NK-92 (cell line): ENCODE results near the gene MED17.
"Not testable (repeated sequence)": the region's sequence is repeated elsewhere in the genome, so short reads cannot be mapped to it uniquely, and the experiment has no call there.

Experiments used
- DNase-seq: peaks from one replicate; lab custom pipeline; 2025; ENCODE audit not compliant: unreplicated experiment; lab: John Stamatoyannopoulos, UW

Gene MED17

DNA sequence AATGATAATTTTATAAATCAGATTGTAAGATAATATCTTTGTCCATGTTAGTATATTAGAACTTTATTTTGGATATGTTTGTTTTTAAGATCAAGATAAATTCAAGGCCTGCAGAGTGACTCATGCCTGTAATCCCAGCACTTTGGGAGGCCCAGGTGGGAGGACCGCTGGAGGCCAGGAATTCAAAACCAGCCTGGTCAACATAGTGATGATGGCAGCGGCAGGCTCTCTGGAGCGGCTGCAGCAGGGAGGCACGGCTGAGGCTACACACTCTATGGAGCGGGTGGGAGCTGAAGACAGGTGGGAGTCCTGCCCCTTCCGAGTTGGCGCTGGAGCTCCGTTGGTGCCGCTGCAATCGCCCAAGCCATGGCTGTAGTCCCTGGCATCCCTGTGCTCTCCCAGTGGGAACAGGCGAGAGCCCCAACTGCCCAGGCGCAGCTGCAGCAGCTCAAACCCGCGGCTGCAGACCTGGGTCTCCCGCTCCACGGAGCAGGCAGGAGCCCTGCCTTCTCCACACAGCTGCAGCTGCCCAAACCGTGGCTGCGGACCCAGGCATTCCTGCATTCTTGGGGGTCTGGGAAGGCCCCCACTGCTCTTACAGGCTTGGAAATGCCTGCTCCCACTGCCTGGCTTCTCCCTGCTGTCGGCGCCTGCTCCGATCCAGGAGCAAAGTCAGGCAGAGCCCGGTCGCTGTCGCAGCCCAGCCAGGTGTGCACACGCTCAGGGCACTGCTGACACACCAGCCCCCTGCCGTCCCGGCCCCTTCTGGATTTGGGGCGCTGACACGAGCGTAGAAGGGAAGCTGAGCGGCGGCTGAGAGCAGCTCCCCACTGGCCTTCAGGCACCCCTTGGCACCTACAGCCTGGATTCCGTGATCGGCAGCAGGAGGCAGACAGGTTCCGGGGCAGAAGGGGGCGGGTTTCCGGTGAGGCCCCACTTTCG, 25.9 kb upstream of the MED17 start:
- DNase-seq = no peak

DNA sequence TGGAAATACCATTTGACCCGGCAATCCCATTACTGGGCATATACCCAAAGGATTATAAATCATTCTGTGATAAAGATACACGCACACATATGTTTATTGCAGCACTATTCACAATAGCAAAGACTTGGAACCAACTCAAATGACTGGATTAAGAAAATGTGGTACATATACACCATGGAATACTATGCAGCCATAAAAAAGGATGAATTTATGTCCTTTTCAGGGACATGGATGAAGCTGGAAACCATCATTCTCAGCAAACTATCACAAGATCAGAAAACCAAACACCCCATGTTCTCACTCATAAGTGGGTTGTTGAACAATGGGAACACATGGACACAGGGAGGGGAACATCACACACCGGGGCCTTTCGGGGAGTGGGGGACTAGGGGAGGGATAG, 25.0 kb upstream of the MED17 start:
- DNase-seq = not testable (repeated sequence)

DNA sequence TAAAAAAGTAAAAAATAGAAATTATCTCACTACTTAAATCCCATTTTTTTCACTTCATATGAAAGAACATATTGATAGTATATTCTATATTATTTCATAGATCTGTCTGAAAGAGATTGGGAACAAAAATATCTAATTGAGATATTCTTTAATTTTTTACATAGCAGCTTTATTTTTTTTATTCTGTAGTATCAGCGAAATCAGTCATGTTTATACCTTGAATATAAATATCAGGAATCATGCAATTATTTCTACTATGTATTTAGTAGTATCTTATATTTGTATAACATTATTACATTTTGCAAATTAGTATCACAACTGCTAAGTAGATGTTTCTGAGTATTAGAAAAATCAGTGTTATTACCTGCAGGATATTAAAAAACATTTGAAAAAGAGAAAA, 22.2 kb upstream of the MED17 start:
- no peak for DNase-seq

DNA sequence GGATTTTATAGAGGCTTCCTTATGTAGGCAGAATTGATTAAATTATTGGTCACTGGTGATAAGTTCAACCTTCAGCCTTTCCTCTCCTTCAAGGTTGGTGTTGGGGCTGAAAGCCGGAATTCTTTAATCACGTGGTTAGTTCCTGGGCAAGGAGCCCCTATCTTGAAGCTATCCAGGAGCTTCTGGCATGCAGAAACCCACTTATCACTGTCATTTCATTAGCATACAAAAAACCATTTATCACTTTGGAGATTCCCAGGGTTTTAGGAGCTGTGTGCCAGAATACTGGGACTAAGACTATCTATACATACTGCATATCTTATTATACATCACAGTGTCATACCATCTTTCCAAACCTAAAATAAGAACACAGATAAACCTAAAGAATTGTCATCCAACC, 18.5 kb upstream of the MED17 start:
- DNase-seq = no peak

DNA sequence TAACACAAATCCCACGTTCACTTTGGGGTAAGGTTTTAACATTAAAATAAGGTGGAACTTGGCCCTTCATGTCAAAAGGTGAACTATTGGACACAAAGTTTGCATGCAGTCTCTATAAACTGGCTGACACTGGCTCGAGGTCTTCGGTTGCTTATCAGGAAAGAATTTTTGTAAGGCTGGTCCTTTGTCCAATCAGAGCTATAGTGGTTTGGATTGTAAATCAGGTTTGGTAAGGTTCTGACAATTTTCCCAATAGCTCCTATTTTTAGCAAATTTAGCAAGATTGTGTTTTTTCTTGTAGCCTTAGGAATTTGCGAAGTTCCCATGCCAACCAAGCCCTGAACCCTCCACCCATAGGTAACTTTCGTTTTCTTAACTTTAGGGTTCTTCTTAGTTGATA, 17.6 kb upstream of the MED17 start:
- no peak for DNase-seq

DNA sequence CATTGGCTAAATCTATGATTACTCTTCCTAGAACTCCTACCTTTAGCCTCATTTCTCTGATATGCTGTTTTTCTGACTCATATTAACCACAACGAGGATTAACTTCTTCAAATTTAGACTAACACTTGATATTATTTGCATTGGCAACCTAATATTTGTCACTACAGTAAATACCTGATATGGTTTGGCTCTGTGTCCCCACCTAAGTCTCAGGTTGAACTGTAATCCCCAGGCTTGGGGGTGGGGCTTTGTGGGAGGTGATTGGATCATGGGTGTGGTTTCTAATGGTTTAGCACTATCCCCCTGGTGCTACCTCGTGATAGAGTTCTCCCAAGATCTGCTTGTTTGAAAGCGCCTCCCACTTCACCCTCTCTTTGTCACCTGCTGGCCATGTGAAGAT, 17.1 kb upstream of the MED17 start:
- DNase-seq = no peak

DNA sequence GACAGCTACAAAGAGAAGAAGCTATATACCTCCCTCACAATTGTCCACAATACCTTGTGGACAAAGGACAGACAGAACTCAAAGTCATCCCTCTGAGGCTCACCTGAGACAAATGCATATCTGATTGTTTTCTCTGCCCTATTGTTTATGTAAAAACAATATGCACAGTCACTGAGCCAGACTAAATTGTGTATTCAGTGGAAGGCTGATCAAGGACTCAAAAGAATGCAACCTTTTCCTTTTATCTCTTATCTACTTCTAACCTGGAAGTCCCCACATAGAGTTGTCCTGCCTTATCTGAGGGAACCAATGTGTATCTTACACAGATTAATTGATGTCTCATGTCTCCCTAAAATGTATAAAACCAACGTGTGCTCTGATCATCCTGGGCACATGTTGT, 13.9 kb upstream of the MED17 start:
- DNase-seq = no peak

DNA sequence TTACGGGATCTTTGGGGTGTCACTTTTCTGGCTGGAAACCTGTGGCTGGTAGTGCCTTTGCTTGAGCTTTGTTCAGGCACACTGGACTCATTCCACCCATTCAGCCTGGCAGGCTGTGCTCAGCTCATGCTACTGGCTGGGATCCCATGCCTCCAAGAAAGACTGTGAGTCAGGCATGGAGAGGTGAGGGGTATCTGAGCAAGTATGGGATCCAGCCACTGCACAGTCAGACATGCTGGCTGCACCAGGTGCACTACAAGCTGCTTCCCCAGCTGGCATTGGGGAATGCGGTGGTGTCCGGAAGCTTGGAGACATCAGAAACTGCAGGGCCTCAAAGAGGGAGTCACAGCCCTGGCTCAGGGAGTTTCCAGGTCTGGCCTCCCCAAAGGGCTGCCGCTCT, 12.0 kb upstream of the MED17 start:
- DNase-seq = no peak

DNA sequence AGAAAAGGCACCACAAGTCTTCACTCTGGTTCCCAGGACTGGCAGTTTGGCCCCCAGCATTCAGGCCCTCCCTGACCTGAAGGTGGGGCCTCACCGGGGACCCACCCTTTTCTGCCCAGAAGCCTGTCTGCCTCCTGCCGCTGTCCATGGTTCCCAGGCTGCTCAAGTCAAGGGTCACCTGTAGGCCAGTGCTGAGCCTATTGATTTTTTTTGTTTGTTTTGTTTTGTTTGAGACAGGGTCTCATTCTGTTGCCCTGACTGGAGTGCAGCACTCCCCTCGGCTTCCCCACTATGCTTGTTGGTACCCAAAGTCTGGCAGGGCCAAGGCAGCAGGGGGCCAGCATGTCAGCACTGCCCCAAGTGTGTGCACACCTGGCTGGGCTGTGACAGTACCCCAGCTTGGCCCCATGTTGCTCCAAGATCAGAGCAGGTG, 11.0 kb upstream of the MED17 start:
- no peak for DNase-seq

DNA sequence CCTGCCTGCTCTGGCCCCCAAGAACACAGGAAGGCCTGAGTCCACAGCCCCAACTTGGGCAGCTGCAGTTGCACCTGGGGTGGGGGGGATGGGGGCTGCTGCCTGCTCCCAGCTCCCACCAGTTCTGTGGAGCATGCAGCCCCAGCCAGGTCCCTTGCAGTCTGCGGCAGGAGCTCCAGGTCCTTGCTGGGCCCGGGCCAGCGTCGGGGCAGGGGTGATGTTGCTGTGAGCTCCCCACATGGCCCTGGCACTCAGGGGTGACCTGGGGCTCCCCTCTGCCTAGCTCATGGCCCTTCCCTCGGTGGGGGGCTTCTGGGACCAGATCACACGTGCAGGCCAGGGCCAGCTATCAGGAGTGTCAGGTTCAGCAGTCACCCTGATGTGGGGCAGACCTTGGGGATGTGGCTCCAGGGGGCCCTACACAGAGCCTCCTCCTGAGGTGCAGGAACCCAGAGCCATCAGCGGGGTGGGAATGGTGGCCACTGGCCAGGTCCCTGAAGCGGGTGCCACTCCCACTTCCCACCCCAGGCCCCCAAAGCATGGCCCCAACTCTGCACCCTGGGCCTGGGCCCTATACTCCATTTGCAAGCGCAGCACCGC, 10.4 kb upstream of the MED17 start:
- DNase-seq = no peak

DNA sequence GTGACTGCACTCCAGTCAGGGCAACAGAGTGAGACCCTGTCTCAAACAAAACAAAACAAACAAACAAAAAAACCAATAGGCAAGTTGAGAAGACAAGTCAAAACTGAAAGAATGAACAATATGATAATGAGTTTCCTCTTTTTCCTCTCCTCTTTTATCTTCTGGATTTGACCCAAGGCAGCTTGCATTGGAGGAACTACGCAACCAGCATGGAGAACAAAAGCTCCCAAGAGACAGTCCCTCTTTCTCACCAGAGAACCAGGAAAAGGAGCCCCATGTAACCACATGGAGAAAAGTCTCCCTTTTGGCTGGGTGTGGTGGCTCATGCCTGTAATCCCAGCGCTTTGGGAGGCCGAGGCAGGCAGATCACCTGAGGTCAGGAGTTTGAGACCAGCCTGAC, 9.5 kb upstream of the MED17 start:
- DNase-seq = not testable (repeated sequence)

DNA sequence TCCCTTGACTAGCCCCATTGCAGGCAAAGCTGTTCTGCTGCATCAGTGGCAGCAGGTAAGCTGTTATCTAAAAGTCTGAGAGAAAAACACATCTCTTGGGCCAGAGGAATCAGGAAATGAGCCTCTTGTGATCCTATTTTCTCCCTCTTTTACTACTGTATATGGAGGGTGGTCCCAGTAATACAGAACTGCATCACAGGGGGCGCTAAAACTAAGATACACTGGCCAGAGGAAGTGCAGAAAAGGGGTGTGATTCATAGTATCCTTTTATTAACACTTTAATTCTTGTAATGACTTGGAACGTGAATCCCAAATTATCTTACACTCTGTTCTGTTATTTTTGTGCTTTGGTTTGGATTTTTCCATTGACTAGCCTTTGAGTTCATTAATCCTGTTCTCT, 8.8 kb upstream of the MED17 start:
- DNase-seq = no peak

DNA sequence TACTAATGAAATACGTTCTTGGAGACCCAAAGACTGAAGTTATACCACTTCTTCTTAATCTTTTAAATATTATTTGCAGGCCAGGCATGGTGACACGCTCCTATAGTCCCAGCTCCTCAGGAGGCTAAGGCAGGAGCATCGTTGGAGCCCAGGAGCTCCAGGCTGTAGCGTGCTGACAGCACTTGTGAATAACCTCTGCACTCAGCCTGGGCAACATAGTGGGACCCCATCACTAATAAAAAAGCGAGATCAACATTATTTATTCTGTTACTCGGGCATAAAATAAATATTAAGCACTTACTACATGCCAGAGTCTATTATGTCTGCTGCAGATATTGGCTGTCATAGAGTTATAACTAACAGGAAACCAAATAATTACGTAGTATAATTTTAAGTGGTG, 720 bp upstream of the MED17 start:
- no peak for DNase-seq

DNA sequence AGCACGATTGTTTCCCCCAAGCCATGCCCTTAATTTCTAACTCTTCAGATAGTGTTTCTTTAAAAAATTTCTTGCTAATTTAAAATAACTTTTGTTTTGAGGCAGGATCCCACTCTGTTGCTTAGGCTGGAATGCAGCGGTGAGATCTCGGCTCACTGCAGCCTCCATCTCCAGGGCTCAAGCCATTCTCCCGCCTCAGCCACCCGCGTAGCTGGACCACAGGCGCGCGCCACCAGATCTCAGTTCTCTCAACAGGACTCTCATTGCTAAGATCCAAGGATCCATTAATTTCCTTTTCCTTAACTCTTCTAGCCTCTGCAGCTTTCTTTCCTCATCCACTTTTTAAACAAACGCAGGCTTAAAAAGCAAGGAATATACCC, 327 bp upstream of the MED17 start:
- DNase-seq = no peak

DNA sequence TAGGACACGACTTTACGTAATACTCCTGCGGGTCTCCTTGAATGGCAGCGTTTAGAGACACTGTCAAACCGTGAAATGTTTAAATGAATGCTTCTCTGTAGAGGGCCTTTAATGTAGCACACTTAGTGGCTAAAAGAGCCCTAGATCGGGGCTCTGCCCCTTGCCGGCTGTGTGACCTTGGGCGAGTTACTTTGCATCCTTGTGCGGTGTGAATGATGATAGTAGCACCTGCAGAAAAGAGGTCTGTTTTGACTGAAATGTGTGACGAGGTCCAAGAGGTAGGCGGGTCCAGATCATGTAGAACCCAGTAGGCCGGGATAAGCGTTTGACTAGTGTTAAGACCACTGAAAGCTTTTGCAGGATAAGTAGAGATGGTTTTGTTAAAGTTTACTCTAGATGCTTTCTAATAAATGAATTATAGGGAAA, 866 bp downstream of the MED17 start:
- DNase-seq = no peak

DNA sequence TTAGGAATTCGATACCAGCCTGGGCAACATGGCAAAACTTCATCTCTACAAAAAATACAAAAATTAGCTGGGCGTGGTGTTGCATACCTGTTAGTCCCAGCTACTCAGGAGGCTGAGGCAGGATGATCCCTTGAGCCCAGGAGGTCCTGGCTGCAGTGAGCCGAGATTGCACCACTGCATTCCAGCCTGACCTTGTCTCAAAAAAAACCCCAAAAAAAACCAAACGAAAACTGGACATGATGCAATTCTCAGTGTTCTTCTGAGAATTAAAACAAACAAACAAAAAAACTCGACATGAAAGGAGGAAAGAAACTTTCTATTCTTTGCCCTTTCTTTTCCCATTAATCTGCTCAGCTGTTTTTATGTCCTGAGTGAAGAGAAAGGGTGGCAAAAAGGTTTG, 7.4 kb downstream of the MED17 start:
- DNase-seq = no peak

DNA sequence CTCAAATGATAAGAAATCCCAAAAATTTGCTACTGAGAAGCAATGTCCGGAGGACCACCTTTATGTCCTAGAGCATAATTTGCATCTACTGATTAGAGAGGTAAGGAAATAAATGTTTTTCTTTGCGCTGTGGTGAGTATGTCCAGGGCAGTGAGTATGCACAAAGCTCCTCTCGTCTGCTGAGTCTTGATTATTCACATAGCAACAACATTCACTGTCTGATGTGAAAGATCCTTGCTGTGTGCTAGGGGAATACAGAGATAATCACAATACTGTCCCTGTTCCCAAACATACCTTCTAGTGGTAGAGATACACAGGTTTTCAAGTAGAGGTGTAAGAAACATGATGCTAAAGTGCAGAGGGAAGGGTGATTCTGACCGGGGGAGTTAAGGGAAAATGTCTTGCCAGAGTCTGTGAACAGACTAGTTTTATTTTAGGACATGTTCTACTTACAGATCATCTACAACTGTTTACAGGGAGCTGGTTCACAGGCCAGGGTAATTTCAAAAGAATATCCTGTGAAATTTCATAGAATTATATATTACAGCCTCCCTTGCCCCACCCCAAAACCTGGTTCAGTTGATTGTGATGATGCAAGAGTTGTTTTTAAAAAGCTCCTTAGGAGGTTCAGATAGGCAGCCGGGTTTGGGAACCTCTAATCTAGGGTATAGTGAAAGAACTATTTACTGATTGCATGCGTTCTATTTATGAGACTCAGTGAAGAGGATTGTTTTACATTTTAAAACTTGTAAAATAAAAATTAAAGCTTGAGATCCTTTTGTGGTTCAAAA, 12.6 kb downstream of the MED17 start:
- DNase-seq = no peak

DNA sequence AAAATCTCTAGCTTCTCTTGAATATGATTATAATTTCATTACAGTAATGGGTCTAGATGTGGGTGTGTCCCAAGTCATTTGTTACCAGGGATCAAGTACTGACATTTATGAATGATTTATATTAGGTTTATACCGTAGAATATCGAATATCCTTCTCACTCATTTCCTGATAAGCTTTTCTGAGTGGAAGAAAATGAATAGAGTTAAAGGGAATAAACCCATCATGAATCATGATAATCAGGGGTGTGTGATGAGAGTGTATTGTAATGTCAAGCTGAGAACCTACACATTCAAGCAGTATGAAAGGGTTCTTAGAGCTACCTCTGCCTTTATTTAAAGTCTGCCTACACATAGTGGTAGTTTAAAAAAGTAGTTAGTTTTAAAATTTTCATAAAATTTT, 17.3 kb downstream of the MED17 start:
- no peak for DNase-seq

DNA sequence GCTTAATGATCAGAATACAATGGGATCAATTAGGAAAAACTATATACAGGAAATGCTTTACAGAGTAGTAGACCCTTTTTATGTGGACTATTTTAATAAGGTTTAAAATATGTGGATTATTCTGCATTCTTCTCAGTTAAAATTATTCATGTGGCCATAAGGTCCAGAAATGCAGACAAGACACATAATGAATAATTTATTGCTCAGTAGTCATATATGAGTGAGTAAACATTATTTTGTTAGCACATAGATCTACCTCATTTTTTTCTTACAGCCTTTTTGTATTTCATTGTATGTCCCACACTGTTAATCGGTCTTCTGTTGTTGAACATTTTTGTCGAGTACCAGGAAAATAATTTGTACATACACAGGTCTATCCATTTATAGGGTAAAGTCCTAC, 20.8 kb downstream of the MED17 start:
- DNase-seq = no peak

DNA sequence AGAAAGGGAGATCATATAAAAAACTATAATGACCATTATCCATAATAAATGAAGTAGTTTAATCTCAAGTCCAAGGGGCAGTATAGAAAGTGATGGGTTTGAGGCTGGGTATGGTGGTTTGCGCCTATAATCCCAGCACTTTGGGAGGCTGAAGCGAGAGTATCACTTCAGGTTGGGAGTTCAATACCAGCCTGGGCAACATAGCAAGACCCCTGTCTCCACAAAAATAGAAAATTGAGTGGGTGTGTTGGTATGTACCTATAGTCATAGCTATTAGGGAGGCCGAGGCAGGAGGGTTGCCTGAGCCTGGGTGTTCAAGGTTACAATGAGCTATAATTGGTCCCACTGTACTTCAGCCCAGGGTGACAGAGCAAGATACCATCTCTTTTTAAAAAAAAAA, 23.9 kb downstream of the MED17 start:
- DNase-seq = no peak

DNA sequence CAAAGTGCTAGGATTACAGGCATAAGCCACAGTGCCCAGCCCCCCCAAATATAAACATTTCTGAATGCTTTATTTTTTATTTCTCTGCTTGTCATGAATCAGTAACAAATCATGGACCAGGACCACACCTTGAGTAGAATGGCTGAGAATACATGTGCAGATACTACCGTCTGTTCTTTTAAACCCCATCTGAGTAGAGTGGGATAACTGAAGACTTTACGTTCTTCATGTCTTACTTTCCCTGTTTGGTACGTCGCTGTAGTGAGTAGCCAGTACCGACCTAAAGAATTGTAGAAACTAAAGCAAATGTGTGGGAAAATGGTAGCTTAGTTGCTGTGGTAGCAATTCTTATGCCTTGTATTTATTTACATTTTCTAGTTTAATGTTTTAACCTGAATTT, 29.9 kb downstream of the MED17 start:
- DNase-seq = no peak
